ENCODE data around the gene HMCN2. TPM values are rescaled to one million over a fixed set of nuclear protein-coding genes. Genes with fewer than 3 reads are reported as not detected.

HMCN2 gene, protein sequence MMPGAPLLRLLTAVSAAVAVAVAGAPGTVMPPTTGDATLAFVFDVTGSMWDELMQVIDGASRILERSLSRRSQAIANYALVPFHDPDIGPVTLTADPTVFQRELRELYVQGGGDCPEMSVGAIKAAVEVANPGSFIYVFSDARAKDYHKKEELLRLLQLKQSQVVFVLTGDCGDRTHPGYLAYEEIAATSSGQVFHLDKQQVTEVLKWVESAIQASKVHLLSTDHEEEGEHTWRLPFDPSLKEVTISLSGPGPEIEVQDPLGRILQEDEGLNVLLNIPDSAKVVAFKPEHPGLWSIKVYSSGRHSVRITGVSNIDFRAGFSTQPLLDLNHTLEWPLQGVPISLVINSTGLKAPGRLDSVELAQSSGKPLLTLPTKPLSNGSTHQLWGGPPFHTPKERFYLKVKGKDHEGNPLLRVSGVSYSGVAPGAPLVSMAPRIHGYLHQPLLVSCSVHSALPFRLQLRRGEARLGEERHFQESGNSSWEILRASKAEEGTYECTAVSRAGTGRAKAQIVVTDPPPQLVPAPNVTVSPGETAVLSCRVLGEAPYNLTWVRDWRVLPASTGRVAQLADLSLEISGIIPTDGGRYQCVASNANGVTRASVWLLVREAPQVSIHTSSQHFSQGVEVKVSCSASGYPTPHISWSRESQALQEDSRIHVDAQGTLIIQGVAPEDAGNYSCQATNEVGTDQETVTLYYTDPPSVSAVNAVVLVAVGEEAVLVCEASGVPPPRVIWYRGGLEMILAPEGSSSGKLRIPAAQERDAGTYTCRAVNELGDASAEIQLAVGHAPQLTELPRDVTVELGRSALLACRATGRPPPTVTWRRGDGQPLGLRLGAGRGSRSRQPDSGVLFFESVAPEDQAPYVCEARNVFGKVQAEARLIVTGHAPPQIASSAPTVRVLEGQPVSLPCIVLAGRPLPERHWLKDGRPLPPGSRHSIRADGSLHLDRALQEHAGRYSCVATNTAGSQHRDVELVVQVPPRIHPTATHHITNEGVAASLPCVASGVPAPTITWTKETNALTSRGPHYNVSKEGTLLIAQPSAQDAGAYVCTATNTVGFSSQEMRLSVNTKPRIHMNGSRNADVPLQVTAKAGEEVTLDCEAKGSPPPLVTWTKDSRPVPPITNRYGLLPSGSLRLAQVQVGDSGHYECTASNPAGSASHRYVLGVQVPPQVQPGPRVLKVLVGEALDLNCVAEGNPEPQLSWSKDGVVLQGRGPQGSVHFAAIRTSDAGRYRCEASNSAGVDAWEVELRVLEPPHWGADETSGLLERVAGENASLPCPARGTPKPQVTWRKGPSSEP (N-terminal part only)
- total RNA-seq: under 0.01 TPM in 1 of 2 replicates, not detected in the other

DNA sequence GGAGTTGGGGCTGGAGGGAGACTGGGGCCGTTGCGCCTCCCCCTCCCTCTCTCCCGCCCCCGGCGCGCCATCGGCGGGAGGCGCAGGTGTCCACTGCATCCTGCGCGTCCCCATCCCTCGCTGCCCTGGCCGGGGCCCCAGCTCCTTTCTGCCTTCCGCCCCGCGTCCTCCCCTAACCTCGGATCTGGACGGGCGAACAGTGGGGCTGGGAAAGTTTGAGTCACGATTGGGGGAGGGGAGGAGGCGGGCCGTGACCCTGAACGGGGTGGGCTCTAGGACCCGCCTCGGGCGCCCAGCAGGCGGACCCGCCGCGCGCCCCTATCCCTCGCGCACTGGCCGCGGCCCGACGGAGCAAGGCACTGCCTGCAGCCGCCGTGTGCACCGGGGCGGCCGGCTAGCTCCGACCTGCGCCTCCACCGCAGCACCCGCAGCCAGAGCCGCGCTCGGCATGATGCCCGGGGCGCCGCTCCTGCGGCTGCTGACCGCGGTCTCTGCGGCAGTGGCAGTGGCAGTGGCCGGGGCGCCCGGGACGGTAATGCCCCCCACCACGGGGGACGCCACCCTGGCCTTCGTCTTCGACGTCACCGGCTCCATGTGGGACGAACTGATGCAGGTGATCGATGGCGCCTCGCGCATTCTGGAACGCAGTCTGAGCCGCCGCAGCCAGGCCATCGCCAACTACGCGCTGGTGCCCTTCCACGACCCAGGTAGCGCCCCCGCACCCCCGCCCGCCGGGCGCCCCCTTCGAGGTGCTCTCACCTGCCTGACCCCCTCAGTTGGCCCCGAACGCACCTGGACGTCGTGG is at the start of gene HMCN2:
TSS of gene HMCN2 (plus strand) at position 330 of the 805 bp plus-strand sequence. CDS start at position 449, 119 bp downstream.
- no peak for DNase-seq (ENCODE audit: low read depth)

DNA sequence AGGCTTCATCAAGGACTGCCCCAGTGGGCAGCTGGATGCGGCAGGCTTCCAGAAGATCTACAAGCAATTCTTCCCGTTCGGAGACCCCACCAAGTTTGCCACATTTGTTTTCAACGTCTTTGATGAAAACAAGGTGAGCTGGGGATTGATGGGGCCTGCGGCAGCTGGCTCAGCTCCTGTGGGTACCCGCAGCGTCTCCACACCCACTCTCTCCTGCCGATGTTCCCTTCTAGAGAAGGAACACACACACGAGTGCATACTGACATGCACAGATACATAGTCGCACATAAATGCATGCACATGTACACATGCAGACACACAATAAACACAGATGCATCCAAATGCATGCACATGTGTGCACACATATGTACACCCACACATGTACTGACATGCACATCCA is 47.7 kb upstream of the HMCN2 start:
- no peak for DNase-seq (ENCODE audit: low read depth)

DNA sequence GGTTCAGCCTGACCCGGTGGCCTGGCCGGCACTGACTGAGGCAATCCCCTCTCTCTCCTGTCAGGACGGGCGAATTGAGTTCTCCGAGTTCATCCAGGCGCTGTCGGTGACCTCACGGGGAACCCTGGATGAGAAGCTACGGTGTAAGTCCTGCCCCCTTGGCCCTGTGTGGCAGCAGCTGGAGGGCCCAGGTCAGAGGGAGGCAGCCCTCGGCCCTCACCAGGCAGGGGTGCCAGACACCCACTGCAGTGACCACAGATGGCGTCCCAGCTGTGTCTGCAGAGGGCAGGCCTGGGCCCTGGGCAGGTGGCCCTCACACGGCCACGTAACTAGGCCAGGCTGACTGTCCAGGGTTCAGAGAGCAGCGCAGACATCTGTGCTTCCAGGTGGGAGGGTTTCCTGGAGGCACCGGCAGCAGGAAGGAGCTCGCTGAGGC is 45.9 kb upstream of the HMCN2 start:
- no peak for DNase-seq (ENCODE audit: low read depth)

DNA sequence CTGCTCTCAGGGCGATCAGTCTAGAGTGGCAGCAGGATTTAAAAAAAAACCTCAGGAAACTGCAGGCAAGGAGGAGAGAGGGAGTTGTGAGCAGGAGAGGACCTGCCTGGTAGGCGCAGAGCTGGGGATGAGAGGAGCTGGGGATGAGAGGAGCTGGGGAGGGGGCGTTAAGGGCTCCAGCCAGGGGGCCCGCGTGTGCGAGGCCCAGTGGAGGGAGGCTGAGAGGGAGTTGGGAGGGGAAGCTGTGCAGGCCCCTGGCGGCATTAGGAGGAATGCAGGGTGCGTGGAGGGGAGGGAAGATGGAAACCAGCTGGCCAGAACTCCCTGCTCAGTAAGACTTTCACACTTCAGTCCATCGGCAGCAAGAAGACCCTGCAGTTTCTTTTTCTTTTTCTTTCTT is 45.2 kb upstream of the HMCN2 start:
- DNase-seq (ENCODE audit: low read depth): no peak

DNA sequence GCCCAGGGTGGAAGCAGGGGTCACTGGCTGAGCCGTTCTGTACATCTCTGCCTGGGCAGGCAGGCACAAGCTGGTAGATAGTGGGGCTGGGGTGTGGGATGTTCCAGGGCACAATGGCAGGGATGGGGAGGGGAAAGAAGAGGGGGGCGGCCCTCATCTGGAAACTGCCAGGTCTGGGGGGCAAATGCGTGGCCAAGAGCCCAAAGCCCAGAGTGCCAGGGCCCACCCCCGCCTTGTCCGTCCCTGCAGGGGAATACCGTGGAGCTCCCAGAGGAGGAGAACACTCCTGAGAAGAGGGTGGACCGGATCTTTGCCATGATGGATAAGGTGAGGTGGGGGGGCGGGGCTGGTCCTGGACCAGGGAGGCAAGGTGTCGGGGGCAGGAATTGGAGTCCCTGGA is 42.7 kb upstream of the HMCN2 start:
- DNase-seq (ENCODE audit: low read depth): no peak

DNA sequence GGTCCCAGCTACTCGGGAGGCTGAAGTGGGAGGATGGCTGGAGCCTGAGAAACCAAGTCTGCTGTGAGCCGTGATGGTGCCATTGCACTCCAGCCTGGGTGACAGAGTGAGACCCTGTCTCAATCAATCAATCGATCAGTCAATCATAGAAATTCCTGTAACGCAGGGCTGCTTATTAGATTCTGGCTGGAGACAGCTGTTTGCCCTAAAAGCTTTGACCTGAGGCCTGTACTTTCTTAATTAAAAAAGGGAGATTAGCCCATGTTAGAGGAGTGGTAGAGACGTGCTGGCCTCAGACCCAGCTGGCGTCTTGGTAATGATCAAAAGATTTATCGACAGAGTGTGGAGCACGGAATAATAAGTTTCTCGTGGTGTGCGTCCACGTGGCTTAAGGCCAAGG is 40.5 kb upstream of the HMCN2 start:
- no peak for DNase-seq (ENCODE audit: low read depth)

DNA sequence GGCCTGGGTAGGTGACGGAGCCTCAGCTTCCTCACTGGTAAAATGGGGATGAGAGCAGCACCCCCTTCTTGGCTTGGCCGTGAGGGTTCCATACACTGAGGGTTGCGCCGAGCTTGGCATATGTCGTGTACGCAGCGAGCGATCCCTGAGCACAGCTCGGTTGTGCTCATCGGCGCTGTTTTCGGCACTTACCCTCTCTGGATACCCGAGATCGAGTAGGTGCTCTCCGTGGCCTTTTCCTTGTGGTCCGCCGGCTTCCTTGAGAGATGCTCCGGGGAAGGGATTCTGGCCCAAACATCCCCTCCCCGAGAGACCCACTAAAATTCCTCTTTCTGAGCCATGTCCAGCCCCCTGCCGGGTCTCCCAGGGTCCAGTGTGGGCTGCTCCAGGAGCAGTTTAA is 40.0 kb upstream of the HMCN2 start:
- DNase-seq (ENCODE audit: low read depth): no peak

DNA sequence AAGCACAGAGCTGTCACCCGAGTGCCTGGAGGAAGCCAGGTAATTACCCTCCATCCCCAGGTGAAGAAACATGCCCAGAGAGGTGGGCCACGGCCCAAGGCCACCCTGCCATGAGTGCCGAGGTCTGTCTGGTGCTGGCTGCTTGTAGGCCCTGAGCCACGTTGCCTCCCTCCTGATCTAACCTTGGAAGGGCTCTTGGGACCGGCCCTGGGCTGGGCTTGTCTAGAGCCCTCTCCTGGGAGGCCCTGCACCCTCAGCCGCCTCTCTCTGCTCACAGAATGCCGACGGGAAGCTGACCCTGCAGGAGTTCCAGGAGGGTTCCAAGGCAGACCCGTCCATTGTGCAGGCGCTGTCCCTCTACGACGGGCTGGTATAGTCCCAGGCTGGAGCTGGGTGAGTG is 39.4 kb upstream of the HMCN2 start:
- DNase-seq (ENCODE audit: low read depth): no peak

DNA sequence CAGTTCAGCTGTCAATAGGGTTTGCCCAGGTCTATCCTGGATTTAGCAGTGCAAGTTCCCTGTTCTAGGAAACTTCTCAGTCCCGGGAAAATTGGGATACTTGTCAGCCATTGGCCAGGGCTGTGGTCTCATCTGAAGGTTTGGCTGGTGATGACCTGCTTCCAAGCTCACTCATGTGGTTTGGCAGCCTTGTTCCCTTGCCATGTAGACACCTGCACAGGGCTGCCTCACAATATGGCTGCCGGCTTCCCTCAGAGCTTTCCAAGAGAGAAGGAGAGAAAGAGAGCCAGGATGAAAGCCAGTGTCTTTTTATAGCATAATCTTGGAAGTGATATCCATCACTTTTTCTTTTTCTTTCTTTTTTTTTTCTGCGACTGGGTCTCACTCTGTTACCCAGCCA is 37.7 kb upstream of the HMCN2 start:
- no peak for DNase-seq (ENCODE audit: low read depth)

DNA sequence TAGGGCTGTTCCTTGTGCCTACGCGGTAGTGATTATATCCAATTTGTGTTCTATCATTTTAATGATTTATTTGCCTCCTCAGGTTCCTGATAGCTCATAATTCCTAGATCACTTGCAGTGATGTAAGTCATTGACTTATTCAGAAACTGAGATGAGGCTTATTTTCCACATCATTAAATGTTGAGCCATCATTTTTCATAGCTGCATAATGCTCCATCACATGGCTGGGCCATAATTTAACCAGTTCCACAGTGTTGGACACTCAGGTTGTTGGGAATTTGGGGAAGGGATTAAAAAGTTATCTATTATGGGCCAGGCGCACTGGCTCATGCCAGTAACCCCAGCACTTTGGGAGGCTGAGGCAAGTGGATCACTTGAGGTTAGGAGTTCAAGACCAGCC is 35.8 kb upstream of the HMCN2 start:
- DNase-seq (ENCODE audit: low read depth): no peak

DNA sequence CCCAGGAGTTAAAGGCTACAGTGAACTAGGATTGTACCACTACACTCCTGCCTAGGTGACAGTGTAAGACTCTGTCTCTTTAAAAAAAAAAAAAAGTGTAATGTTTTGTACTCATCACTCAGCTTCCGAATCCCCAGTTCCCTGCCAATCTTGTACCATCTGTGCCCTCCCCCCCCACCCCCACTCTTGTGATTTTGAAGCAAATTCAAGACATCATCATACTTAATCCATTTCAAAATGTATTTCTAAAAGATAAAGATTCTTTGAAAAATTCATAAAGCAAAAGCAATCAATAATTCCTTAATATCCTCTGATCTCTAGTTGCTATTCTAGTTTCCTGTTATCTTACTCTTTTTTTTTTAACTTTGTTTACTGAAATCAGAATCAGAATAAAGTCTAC is 34.9 kb upstream of the HMCN2 start:
- no peak for DNase-seq (ENCODE audit: low read depth)

DNA sequence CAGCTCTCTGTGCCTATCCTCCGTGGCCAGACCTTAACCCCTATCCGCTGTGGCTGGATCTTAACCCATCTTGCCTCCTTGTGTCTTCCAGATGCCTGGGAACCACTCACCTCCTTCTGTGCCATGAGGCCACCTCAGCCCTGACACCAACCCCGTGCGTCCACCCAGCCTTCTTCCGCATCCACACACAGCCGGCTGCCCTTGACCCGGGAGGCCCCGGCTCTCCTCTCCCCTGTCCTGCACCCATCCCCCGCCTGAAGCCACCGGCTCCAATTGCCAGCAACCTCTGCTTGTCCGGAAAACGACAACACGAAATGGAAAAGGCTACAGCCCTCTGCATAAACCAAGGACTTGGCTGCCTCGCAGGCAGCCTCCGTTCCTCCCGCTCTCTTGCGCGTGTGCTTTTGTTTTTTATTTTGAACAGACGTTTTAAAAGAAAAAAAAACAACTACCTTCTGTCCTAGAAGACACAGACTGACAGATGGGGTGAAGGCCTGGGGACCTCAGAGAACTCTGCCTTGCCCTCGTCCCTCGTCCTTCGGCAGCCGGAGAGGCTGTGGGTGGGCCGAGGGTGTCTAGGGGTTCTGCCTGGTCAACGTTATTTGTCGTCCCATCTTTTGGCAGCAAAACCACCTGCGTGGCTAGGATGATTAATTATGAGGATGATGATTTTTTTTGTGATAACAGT is 32.5 kb upstream of the HMCN2 start:
- no peak for DNase-seq (ENCODE audit: low read depth)

DNA sequence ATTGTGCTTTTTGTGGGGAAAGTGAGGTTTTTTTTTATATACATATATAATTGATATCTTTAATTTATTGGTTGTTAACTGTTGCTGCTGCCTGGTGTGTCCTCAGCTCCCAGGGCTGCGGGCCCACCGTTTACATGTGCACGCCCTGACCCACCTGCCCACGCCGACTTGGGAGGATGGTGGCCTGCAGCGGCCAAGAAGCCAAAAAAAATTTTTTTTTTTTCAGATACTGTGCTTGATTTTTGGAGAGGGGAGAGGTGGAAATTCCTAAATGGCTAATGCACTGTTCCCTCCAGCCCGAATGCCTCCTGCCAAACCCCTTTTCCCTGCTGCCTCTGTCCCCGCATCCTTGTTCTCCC is 32.0 kb upstream of the HMCN2 start:
- DNase-seq (ENCODE audit: low read depth): no peak

DNA sequence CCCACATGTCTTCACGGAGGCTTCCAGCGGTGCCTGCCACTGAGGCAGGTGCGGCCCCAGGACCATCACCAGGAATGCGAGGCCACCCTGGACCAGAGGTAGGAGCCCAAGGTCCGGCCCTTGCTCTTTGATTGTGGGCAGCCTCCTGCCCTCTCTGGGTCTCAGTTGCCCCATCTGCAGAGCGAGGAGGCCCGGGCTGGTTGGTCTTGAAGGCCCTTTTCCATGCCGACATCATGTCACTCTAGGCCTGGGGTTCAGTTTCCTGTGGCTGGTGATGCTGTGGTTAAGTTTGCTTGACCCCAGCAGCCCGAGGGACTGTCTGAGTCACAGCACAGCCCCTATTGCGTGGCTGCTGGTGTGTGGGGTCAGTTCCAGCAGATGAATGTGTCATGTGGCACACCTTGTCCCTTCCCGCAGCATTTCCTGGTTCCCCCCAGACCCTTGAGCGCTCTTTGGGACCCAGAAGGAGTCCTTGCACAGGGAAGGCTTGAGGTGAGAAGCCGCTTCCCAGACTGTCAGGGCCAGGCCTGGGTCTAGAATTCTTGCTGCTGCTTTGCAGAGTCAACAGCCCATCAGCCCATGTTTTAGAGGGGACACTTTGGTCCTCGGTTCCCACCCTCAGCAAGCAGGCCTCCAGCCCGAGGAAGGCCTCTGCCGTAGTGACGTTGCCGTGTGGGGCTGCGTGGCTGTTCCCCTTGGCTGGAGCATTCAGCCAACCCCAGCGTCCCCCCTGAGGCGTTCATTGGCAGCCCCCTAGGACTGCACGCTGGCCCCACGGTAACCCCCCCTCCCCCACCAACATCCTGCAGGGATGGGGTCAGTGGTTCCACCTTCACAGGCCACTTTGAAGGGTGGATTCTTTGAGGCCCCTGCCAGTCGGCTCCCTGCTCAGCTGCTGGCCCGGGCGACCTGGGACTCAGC is 31.0 kb upstream of the HMCN2 start:
- DNase-seq (ENCODE audit: low read depth): peak; percentile 22

DNA sequence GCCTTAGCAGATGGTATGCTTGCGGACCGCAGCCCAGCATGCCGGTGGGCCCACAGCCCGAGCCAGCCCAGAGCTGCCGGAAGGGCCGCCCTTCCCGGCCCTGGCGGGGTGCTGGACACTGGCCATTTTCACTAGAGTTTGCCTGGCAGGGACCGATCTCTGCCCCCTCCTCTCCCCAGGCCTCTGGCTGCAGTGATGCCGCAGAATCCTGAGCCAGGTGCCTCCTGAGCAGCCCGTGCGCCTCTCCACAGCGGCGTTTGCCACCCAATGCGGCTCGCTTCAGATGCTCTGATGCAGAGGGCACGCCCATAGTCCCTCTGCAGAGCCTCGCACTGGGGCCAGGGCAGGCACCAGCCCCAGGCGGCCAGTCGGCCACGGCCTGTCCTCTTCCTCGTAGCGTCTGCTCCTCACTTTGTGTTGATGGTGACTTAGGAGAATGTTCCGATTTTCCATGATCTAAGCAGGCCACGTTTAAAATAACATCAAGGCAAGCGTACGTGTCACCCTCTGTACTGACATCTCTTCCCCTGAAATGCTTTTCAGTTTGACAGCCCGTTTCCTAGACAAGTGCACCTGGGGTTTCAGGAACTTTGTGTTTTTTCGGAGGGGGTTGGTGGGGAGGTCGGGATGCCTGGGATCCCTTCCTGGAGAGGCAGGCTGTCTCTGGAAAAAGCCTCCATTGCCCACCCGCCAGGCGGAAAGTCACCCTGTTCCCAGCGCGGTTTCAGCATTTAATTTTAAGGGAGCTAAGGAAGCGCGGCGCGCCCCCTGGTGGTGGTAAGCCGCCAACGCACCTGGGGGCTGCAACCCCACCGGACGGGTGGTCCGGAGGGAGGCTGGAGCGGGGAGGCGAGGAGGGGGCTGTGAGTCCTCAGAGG is 29.8 kb upstream of the HMCN2 start:
- no peak for DNase-seq (ENCODE audit: low read depth)

DNA sequence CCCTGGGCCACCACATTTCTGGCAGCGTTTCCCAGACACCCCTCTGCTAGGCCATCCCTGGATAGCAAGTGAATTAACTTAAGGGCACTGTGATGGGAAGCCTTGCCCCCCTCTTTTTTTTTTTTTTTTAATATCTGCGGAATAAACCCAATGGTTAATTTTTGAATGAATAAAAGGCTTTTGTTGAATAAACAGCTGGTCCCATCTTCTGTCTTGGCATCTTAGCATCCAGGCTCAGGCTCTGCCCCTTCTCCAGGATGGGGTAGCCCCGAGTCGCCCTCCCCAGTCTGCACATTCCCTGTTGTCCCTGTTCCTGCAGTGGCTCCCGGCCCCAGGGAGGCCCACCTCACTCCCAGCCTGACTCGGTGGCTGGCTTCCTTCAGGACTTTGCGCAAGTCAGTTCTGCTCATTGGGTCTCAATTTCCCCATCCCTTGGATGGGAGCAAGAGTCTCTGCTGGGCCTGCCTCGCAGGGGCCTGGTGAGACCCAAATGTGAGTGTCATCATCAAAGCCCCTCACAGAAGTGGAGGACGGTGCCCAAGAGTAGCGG is 29.0 kb upstream of the HMCN2 start:
- no peak for DNase-seq (ENCODE audit: low read depth)

DNA sequence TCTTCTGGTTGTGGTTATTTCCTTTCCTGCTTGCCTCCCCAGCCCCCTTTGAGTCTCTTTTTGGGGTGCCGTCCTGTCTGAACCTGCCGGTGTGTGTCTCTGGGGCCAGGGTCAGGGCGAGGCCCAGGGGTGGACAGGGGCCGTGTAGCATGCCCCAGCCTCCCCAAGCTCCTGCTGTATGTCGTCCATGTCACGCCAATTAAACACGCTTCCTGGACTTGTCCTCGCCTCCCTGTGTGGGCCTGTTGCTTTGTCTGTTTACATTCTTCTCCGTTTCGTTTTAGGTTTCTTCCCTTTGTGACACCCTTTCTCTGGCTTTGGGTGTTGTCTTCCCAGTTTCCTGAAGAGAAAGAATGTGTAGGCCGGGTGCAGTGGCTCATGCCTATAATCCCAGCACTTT is 28.5 kb upstream of the HMCN2 start:
- DNase-seq (ENCODE audit: low read depth): no peak
